NCI-H2029 (cell line): ENCODE measurements around the gene TECR.
"Not testable (repeated sequence)": the region's sequence is repeated elsewhere in the genome, so short reads cannot be mapped to it uniquely, and the experiment has no call there.

Experiments used
- DNase-seq: peaks from one replicate; lab custom pipeline; 2025; lab: John Stamatoyannopoulos, UW

The TECR gene

GRCh38 chr19:14529254-14530004, at the start of gene TECR:
Gene TECR (plus strand): TSS chr19:14529594. CDS start chr19:14529697, 103 bp downstream.
- peak; percentile 99 for DNase-seq

GRCh38 chr19:14479975-14480699, 49.3 kb upstream of the TECR start:
- peak; percentile 17 for DNase-seq

GRCh38 chr19:14480700-14481079, 48.7 kb upstream of the TECR start:
- DNase-seq, result no peak

GRCh38 chr19:14482172-14482941, 47.0 kb upstream of the TECR start:
- DNase-seq, result no peak

GRCh38 chr19:14487370-14488125, 41.8 kb upstream of the TECR start:
- no peak for DNase-seq

- DNase-seq, result no peak
Measured at GRCh38 chr19:14492756-14493337, 36.5 kb upstream of the TECR start.

GRCh38 chr19:14494411-14494810, 35.0 kb upstream of the TECR start:
- DNase-seq, result no peak

GRCh38 chr19:14494910-14495671, 34.3 kb upstream of the TECR start:
- no peak for DNase-seq

GRCh38 chr19:14495672-14496028, 33.7 kb upstream of the TECR start:
- no peak for DNase-seq

- peak; percentile 97 for DNase-seq
Measured at GRCh38 chr19:14496029-14496833, 33.2 kb upstream of the TECR start, which contains the start of gene GIPC1. Gene GIPC1 (minus strand): TSS chr19:14496127. CDS start chr19:14482976, 13,151 bp downstream.

- DNase-seq, result no peak
Measured at GRCh38 chr19:14496834-14497227, 32.6 kb upstream of the TECR start.

- DNase-seq, result no peak
Measured at GRCh38 chr19:14497228-14497921, 32.0 kb upstream of the TECR start.

- no peak for DNase-seq
Measured at GRCh38 chr19:14502334-14503092, 26.9 kb upstream of the TECR start.

- DNase-seq, result no peak
Measured at GRCh38 chr19:14503285-14503684, 26.1 kb upstream of the TECR start.

GRCh38 chr19:14504575-14504974, 24.8 kb upstream of the TECR start:
- not testable (repeated sequence) for DNase-seq

- DNase-seq, result no peak
Measured at GRCh38 chr19:14505488-14506239, 23.7 kb upstream of the TECR start.

GRCh38 chr19:14507704-14508542, 21.5 kb upstream of the TECR start:
- DNase-seq, result no peak
